ENCODE results near the gene ABCB1. TPM values are rescaled to one million over a fixed set of nuclear protein-coding genes. Genes with fewer than 3 reads are reported as not detected.

Gene ABCB1
- total RNA-seq, 1 donor, result not detected

GRCh38 chr7:87456247-87456646, 144.4 kb downstream of the ABCB1 start:
- Histone ChIP-seq H3K9me3 (ENCODE audit: low read depth, low read length) (no peaks in the 10 kb centered on the region), H2AFZ (ENCODE audit: low read length) (no peak overlapping the region), H3K79me2 (ENCODE audit: insufficient read depth, low read length) (no peaks in the 10 kb centered on the region), H3K36me3 (ENCODE audit: insufficient read depth, low read length) (no peaks in the 10 kb centered on the region), H3K4me1 (ENCODE audit: insufficient read depth, low read length) (no peaks in the 10 kb centered on the region), H3K27ac (ENCODE audit: low read depth, low read length) (no peak overlapping the region), H4K20me1 (ENCODE audit: insufficient read depth, low read length) (no peaks in the 10 kb centered on the region), H3K4me2 (ENCODE audit: insufficient read depth, low read length) (no peak overlapping the region), H3K4me3 (ENCODE audit: insufficient read depth, low read length) (no peak overlapping the region), H3K27me3 (ENCODE audit: insufficient read depth, low read length) (no peaks in the 10 kb centered on the region)
- no peak for TF ChIP-seq CTCF (IDR thresholded peaks at IDR 0.05; ENCODE audit: extremely low read depth, low read depth, low read length)
- no peak for DNase-seq (ENCODE audit: insufficient read length, low spot score, missing footprints)

Other genes with a start within 250 kb of the ABCB1 start
- under 0.01 and 0.36 TPM in 2 replicates for gene ABCB4, start 125.2 kb downstream of the ABCB1 start, total RNA-seq
- under 0.01 and 0.29 TPM in 2 replicates for gene RUNDC3B, start 27.5 kb upstream of the ABCB1 start, total RNA-seq

Measured in osteoblast (primary cell).